Measurements from ENCODE around the gene ARHGAP35. TPM values are rescaled to one million over a fixed set of nuclear protein-coding genes. Genes with fewer than 3 reads are reported as not detected.
"Not testable (repeated sequence)": the region's sequence is repeated elsewhere in the genome, so short reads cannot be mapped to it uniquely, and the experiment has no call there.

Gene ARHGAP35
- total RNA-seq, 1 donor from 2014 or later: 86.0 TPM

GRCh38 chr19:46881092-46881491 lies 20.3 kb downstream of the ARHGAP35 start:
- no peaks in the 10 kb centered on the region for H3K9me3 Mint-ChIP-seq (ENCODE audit: low read depth)
- H3K27me3 Mint-ChIP-seq: no peaks in the 10 kb centered on the region
- TF ChIP-seq, protein P1, sequence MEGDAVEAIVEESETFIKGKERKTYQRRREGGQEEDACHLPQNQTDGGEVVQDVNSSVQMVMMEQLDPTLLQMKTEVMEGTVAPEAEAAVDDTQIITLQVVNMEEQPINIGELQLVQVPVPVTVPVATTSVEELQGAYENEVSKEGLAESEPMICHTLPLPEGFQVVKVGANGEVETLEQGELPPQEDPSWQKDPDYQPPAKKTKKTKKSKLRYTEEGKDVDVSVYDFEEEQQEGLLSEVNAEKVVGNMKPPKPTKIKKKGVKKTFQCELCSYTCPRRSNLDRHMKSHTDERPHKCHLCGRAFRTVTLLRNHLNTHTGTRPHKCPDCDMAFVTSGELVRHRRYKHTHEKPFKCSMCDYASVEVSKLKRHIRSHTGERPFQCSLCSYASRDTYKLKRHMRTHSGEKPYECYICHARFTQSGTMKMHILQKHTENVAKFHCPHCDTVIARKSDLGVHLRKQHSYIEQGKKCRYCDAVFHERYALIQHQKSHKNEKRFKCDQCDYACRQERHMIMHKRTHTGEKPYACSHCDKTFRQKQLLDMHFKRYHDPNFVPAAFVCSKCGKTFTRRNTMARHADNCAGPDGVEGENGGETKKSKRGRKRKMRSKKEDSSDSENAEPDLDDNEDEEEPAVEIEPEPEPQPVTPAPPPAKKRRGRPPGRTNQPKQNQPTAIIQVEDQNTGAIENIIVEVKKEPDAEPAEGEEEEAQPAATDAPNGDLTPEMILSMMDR (IDR thresholded peaks at IDR 0.05; ENCODE audit: unreplicated experiment): no peak
- H3K4me1 Mint-ChIP-seq (ENCODE audit: low read depth): peaks cover 8% of the 10 kb centered on the region
- peaks cover 1% of the 10 kb centered on the region for H3K36me3 Mint-ChIP-seq (ENCODE audit: insufficient read depth)
- H3K4me3 Mint-ChIP-seq (ENCODE audit: low read depth): no peak overlapping the region
- no peak overlapping the region for H3K27ac Mint-ChIP-seq
- DNase-seq (ENCODE audit: low spot score, unreplicated experiment): no peak

DNA sequence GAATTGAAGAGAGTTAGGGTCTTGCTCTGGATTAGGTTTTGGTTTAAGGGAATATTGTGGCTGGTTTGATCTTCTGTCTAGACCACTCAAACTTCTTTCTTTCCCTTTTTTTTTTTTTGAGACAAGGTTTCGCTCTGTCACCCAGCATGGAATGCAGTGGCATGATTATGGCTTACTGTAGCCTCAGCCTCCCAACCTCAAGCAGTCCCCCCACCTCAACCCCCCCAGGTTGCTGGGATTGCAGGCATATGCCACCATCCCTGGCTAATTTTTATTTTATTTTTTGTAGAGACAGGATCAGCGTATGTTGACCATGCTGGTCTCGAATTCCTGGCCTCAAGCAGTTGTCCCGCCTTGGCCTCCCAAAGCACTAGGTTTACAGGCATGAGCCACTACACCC lies 21.2 kb downstream of the ARHGAP35 start:
- no peak for DNase-seq (ENCODE audit: low spot score, unreplicated experiment)
- H3K36me3 Mint-ChIP-seq (ENCODE audit: insufficient read depth): peaks cover 3% of the 10 kb centered on the region
- TF ChIP-seq, protein P1 (IDR thresholded peaks at IDR 0.05; ENCODE audit: unreplicated experiment): no peak
- peaks cover 8% of the 10 kb centered on the region for H3K4me1 Mint-ChIP-seq (ENCODE audit: low read depth)
- H3K4me3 Mint-ChIP-seq (ENCODE audit: low read depth): no peak overlapping the region
- H3K27ac Mint-ChIP-seq: peak overlapping the region; percentile 49
- peaks cover 4% of the 10 kb centered on the region for H3K9me3 Mint-ChIP-seq (ENCODE audit: low read depth)
- no peaks in the 10 kb centered on the region for H3K27me3 Mint-ChIP-seq

GRCh38 chr19:46882751-46883150 lies 22.0 kb downstream of the ARHGAP35 start:
- H3K4me3 Mint-ChIP-seq (ENCODE audit: low read depth); DNase-seq (ENCODE audit: low spot score, unreplicated experiment); H3K9me3 Mint-ChIP-seq (ENCODE audit: low read depth); H3K4me1 Mint-ChIP-seq (ENCODE audit: low read depth); H3K27me3 Mint-ChIP-seq; H3K36me3 Mint-ChIP-seq (ENCODE audit: insufficient read depth): not testable (repeated sequence)
- H3K27ac Mint-ChIP-seq: peak overlapping the region; percentile 89

GRCh38 chr19:46885411-46885810 lies 24.6 kb downstream of the ARHGAP35 start:
- no peak overlapping the region for H3K4me3 Mint-ChIP-seq (ENCODE audit: low read depth)
- H3K4me1 Mint-ChIP-seq (ENCODE audit: low read depth): peaks cover 12% of the 10 kb centered on the region
- TF ChIP-seq, protein P1 (IDR thresholded peaks at IDR 0.05; ENCODE audit: unreplicated experiment): no peak
- H3K27ac Mint-ChIP-seq: no peak overlapping the region
- peaks cover 4% of the 10 kb centered on the region for H3K9me3 Mint-ChIP-seq (ENCODE audit: low read depth)
- no peaks in the 10 kb centered on the region for H3K27me3 Mint-ChIP-seq
- no peak for DNase-seq (ENCODE audit: low spot score, unreplicated experiment)
- H3K36me3 Mint-ChIP-seq (ENCODE audit: insufficient read depth): peaks cover 5% of the 10 kb centered on the region

- peaks cover 20% of the 10 kb centered on the region for H3K4me1 Mint-ChIP-seq (ENCODE audit: low read depth)
- H3K27me3 Mint-ChIP-seq: no peaks in the 10 kb centered on the region
- DNase-seq (ENCODE audit: low spot score, unreplicated experiment): no peak
- TF ChIP-seq, protein P1 (IDR thresholded peaks at IDR 0.05; ENCODE audit: unreplicated experiment): no peak
- H3K9me3 Mint-ChIP-seq (ENCODE audit: low read depth): peaks cover 4% of the 10 kb centered on the region
- H3K4me3 Mint-ChIP-seq (ENCODE audit: low read depth): no peak overlapping the region
- peaks cover 5% of the 10 kb centered on the region for H3K36me3 Mint-ChIP-seq (ENCODE audit: insufficient read depth)
- H3K27ac Mint-ChIP-seq: no peak overlapping the region
These were observed 25.9 kb downstream of the ARHGAP35 start for GRCh38 chr19:46886546-46887239.

GRCh38 chr19:46887240-46887782 lies 26.5 kb downstream of the ARHGAP35 start:
- Mint-ChIP-seq H3K27ac (peak overlapping the region; percentile 0), H3K9me3 (ENCODE audit: low read depth) (peaks cover 4% of the 10 kb centered on the region), H3K4me3 (ENCODE audit: low read depth) (no peak overlapping the region), H3K27me3 (no peaks in the 10 kb centered on the region), H3K36me3 (ENCODE audit: insufficient read depth) (peaks cover 5% of the 10 kb centered on the region), H3K4me1 (ENCODE audit: low read depth) (peaks cover 18% of the 10 kb centered on the region)
- no peak for DNase-seq (ENCODE audit: low spot score, unreplicated experiment)
- TF ChIP-seq, protein P1 (IDR thresholded peaks at IDR 0.05; ENCODE audit: unreplicated experiment): no peak

Data from progenitor cell of endocrine pancreas (in vitro differentiated cells).